GM06990 (cell line): ENCODE measurements around the gene FOXJ2.
"Not testable (repeated sequence)": the region's sequence is repeated elsewhere in the genome, so short reads cannot be mapped to it uniquely, and the experiment has no call there.

Experiments used
- DNase-seq: peaks from one replicate; pipeline ENCODE4 v3.0.0-alpha.2; 2011; ENCODE audit not compliant: insufficient read length; ENCODE audit errors: extremely low read depth
- H3K27me3 ChIP-seq: replicated peaks from 2 replicates; pipeline ENCODE4 v1.6.0; 2011; ENCODE audit warnings: low read length; ENCODE audit not compliant: control insufficient read depth, insufficient read depth
- H3K36me3 ChIP-seq: 2 replicates; pipeline ENCODE4 v1.5.1; 2011; ENCODE audit warnings: low read length; ENCODE audit not compliant: control insufficient read depth, insufficient read depth
- H3K4me3 ChIP-seq: replicated peaks from 2 replicates; pipeline ENCODE4 v1.5.1; 2011; ENCODE audit warnings: low read depth, mild to moderate bottlenecking, control low read depth, low read length
- TF ChIP-seq, protein P1 (sequence below): IDR thresholded peaks from 2 replicates; pipeline ENCODE4 v1.5.1; 2011; ENCODE audit warnings: low read length, control low read depth, mild to moderate bottlenecking, inconsistent platforms; ENCODE audit not compliant: insufficient read depth, poor library complexity, severe bottlenecking

FOXJ2 gene

DNA sequence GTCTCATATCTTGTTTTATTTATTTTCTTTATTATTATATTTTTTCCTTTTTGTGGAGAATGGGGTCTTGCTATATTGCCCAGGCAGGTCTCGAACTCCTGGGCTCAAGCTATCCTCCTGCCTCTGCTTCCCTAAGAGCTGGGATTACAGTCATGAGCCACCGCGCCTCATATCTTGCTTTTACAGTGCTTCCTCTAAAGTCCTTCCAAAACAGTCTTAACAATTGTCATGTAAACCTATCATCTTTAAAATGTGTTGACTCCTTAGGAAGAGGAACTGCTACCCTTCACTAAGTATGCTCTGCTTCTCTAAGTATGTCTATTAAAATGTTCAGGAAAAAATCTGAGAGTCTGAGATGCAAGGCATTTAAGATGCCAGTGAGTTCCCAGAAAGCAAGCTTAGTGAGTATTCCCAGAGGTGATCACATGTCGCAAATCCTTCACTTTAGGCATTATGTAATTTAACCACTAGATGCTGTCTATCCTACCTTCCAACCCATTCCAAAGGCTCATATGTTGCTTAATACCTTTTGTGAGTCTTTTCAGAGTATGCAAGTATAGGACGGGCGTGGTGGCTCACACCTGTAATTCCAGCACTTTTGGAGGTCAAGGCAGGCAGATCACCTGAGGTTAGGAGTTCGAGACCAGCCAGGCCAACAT, 19.7 kb upstream of the FOXJ2 start:
- no peaks in the 10 kb centered on the region for H3K36me3 ChIP-seq
- no peak overlapping the region for H3K4me3 ChIP-seq
- TF ChIP-seq, protein P1, sequence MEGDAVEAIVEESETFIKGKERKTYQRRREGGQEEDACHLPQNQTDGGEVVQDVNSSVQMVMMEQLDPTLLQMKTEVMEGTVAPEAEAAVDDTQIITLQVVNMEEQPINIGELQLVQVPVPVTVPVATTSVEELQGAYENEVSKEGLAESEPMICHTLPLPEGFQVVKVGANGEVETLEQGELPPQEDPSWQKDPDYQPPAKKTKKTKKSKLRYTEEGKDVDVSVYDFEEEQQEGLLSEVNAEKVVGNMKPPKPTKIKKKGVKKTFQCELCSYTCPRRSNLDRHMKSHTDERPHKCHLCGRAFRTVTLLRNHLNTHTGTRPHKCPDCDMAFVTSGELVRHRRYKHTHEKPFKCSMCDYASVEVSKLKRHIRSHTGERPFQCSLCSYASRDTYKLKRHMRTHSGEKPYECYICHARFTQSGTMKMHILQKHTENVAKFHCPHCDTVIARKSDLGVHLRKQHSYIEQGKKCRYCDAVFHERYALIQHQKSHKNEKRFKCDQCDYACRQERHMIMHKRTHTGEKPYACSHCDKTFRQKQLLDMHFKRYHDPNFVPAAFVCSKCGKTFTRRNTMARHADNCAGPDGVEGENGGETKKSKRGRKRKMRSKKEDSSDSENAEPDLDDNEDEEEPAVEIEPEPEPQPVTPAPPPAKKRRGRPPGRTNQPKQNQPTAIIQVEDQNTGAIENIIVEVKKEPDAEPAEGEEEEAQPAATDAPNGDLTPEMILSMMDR = no peak
- no peak for DNase-seq
- H3K27me3 ChIP-seq = no peaks in the 10 kb centered on the region

DNA sequence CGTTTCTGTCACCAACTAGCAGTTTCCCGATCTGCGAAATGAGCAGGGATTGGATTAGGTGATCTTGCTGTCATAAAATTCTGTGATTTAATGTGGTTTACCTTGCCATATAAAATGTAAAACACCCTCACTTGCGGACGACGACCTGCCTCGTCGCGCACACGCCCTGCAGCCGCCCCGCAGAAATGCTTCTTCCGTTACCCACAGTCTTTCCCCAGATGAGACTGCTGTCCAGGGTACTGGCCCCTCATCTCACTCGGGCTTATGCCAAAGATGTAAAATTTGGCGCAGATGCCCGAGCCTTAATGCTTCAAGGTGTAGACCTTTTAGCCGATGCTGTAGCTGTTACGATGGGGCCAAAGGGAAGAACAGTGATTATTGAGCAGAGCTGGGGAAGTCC, 17.7 kb upstream of the FOXJ2 start:
- Histone ChIP-seq H3K27me3 (no peaks in the 10 kb centered on the region; the same call in 1 of the 2 replicates), H3K36me3 (no peaks in the 10 kb centered on the region), H3K4me3 (no peak overlapping the region)
- DNase-seq = no peak
- TF ChIP-seq, protein P1 = no peak

DNA sequence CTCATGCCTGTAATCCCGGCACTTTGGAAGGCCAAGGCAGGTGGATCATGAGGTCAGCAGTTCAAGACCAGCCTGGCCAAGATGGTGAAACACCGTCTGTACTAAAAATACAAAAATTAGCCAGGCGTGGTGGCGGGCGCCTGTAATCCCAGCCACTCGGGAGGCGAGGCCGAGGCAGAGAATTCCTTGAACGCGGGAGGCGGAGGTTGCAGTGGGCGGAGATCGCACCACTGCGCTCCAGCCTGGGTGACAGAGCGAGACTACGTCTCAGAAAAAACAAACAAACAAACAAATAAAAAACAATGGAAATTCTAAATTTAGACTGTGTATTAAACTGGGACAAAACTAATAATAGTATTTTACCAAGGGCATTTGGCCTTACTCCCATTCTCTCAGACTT, 14.3 kb upstream of the FOXJ2 start:
- not testable (repeated sequence) for H3K4me3 ChIP-seq, H3K27me3 ChIP-seq, DNase-seq, H3K36me3 ChIP-seq

DNA sequence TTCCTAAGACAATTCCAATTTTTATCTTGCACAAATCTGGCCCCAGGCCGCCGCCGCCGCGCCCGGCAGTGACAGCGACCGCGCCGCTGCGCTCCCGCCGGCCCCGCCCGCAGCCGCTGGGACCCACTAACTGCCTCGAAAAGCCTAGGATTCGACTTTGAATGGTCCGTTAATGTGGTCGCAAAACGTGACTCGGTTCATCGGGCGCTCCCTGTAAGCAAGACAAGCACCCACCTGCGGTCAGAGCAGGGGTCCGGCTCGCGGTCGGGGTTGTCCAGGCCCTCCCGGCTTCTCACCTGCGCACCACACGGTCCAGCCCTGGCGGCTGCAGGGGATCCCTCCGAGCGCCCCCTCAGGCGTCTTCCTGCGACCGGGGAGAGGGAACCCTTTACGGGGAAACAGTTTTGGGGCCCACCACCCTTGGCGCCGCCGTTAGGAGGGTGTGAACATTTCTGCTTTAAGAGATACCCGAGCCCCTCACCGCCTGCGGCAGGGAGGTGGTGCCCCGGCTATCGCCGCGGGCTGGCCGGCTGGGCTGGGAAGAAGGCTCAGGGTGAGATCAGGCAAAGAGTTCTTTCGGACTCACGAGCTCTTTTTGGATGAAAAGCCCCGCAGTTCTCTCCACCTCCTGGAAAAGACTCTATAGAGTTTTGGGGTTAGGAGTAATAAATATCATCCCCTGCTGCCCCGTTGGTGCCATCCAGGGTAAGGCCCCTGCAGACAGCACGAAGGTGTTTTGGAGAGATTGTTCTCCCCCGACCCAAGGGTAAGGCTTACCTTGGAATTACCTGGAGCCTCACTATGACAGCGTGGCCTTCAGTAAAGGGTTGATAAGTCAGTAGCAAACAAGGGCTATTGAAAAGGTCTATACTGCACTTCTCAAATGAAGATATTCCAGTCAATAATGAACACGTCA, 13.6 kb upstream of the FOXJ2 start:
- H3K4me3 ChIP-seq = no peak overlapping the region; the same call in 1 of the 2 replicates

DNA sequence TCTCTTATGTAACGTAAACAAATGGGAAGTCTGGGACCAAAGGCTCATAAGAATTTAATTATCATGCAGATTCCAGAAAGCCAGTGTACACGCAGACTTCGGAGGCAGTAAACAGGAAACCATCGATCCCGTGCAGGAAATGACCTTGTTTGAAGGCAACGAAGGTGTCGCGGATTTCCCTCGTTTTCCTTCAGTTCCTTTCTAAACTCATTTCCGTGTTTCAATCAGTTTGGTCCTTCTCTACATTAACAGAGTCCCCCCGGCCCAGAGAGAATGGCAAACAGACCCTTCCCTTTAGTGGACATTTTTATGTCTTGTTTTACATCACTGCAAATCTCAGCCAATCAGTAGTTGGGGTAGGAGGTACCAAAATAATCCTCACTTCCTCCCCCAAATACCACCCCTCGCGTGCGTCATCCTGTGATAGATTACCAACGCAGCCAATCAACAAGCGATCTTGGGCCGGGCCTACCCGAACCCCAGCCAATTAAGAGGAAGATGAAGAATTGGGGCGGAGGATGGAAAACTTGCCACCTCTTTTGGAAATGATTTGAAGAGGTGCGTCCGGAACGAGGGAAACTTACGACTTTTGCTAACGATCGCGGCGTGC, 6.1 kb upstream of the FOXJ2 start:
- peak overlapping the region; percentile 98 for H3K4me3 ChIP-seq
- H3K36me3 ChIP-seq = no peaks in the 10 kb centered on the region
- peak; percentile 86 for DNase-seq
- TF ChIP-seq, protein P1 = no peak
- no peaks in the 10 kb centered on the region for H3K27me3 ChIP-seq

More for the DNA sequence above, 13.6 kb upstream of the FOXJ2 start:
- Histone ChIP-seq H3K27me3 (no peaks in the 10 kb centered on the region; the same call in 1 of the 2 replicates), H3K36me3 (no peaks in the 10 kb centered on the region)
- TF ChIP-seq, protein P1 = no peak
- peak; percentile 22 for DNase-seq

DNA sequence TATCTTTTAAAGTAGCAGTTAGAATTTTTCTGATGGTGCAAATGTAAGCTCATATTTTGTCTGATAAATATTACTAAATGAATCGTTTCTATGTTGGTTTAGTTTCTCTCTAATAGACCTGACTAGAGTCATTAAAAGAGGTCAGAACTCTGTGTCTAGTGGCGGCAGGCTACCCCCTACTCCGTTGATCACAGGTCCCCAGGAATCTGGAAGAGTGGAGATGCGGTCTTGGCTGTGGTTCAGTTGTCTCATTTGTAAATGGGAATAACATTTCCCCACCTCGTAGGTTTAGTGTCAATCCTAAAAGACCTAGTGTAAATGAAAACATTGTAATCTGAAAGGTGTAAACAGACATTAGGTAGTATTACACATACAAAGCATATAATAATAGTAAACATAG, 4.7 kb upstream of the FOXJ2 start:
- TF ChIP-seq, protein P1 = no peak
- H3K27me3 ChIP-seq = no peaks in the 10 kb centered on the region
- H3K36me3 ChIP-seq = no peaks in the 10 kb centered on the region
- H3K4me3 ChIP-seq = no peak overlapping the region
- DNase-seq = no peak
